ENCODE results near the gene DENND6B. TPM values are rescaled to one million over a fixed set of nuclear protein-coding genes. Genes with fewer than 3 reads are reported as not detected.

Gene DENND6B
- total and polyA plus RNA-seq, 2 of the 13 experiments (the other 11 are each of a cell fraction or from before 2014, with no cell fraction given), result 0.95 to 3.8 TPM

- TF ChIP-seq, protein P1, sequence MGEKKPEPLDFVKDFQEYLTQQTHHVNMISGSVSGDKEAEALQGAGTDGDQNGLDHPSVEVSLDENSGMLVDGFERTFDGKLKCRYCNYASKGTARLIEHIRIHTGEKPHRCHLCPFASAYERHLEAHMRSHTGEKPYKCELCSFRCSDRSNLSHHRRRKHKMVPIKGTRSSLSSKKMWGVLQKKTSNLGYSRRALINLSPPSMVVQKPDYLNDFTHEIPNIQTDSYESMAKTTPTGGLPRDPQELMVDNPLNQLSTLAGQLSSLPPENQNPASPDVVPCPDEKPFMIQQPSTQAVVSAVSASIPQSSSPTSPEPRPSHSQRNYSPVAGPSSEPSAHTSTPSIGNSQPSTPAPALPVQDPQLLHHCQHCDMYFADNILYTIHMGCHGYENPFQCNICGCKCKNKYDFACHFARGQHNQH (CRISPR knock-in tag; IDR thresholded peaks at IDR 0.05), result 0 out of 2 replicates have a peak, but pooled peaks have one; percentile 50
- TF ChIP-seq SOX5 (CRISPR knock-in tag; IDR thresholded peaks at IDR 0.05; ENCODE audit: borderline replicate concordance) (no peak), MXD3 (CRISPR knock-in tag; IDR thresholded peaks at IDR 0.05) (peak; percentile 80), ZNF672 (CRISPR knock-in tag; IDR thresholded peaks at IDR 0.05) (no peak), SALL1 (CRISPR knock-in tag; IDR thresholded peaks at IDR 0.05) (peak; percentile 34; the same call in 1 of the 2 replicates), TRIM24 (CRISPR knock-in tag; IDR thresholded peaks at IDR 0.05) (no peak), SRY (CRISPR knock-in tag; IDR thresholded peaks at IDR 0.05) (0 out of 2 replicates have a peak, but pooled peaks have one; percentile 34), KLF13 (CRISPR knock-in tag; IDR thresholded peaks at IDR 0.05) (0 out of 2 replicates have a peak, but pooled peaks have one; percentile 39), ASH2L (IDR thresholded peaks at IDR 0.05; ENCODE audit: insufficient read length, low read depth, low read length) (no peak), IRF9 (CRISPR knock-in tag; IDR thresholded peaks at IDR 0.05; ENCODE audit: borderline replicate concordance) (peak; percentile 23; the same call in 1 of the 2 replicates), ZNF558 (CRISPR knock-in tag; IDR thresholded peaks at IDR 0.05; ENCODE audit: borderline replicate concordance) (no peak), NFYB (CRISPR knock-in tag; IDR thresholded peaks at IDR 0.05) (no peak), GABPB1 (CRISPR knock-in tag; IDR thresholded peaks at IDR 0.05) (peak; percentile 55; the same call in 1 of the 2 replicates), ZNF33A (CRISPR knock-in tag; IDR thresholded peaks at IDR 0.05; ENCODE audit: borderline replicate concordance) (no peak), NFE2 (CRISPR knock-in tag; IDR thresholded peaks at IDR 0.05) (no peak), KDM3A (CRISPR knock-in tag; IDR thresholded peaks at IDR 0.05; ENCODE audit: low read depth) (0 out of 2 replicates have a peak, but pooled peaks have one; percentile 36)
- TF ChIP-seq, protein P2, sequence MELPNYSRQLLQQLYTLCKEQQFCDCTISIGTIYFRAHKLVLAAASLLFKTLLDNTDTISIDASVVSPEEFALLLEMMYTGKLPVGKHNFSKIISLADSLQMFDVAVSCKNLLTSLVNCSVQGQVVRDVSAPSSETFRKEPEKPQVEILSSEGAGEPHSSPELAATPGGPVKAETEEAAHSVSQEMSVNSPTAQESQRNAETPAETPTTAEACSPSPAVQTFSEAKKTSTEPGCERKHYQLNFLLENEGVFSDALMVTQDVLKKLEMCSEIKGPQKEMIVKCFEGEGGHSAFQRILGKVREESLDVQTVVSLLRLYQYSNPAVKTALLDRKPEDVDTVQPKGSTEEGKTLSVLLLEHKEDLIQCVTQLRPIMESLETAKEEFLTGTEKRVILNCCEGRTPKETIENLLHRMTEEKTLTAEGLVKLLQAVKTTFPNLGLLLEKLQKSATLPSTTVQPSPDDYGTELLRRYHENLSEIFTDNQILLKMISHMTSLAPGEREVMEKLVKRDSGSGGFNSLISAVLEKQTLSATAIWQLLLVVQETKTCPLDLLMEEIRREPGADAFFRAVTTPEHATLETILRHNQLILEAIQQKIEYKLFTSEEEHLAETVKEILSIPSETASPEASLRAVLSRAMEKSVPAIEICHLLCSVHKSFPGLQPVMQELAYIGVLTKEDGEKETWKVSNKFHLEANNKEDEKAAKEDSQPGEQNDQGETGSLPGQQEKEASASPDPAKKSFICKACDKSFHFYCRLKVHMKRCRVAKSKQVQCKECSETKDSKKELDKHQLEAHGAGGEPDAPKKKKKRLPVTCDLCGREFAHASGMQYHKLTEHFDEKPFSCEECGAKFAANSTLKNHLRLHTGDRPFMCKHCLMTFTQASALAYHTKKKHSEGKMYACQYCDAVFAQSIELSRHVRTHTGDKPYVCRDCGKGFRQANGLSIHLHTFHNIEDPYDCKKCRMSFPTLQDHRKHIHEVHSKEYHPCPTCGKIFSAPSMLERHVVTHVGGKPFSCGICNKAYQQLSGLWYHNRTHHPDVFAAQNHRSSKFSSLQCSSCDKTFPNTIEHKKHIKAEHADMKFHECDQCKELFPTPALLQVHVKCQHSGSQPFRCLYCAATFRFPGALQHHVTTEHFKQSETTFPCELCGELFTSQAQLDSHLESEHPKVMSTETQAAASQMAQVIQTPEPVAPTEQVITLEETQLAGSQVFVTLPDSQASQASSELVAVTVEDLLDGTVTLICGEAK (IDR thresholded peaks at IDR 0.05), result no peak
- TF ChIP-seq, protein P2 (CRISPR knock-in tag; IDR thresholded peaks at IDR 0.05), result peak; percentile 55; the same call in 1 of the 2 replicates
Observed at GRCh38 chr22:50260801-50261614, 65.8 kb downstream of the DENND6B start (continued).

Data from HepG2 (cell line).